GM21423 (cell line): ENCODE results near the gene RNPEP.
"Not testable (repeated sequence)": the region's sequence is repeated elsewhere in the genome, so short reads cannot be mapped to it uniquely, and the experiment has no call there.

Experiments used
- ATAC-seq: cut with Tn5 transposase; IDR thresholded peaks from one replicate; pipeline ENCODE4 v1.9.1; 2021; ENCODE audit warnings: mild to moderate bottlenecking, moderate library complexity; ENCODE audit not compliant: unreplicated experiment

RNPEP gene

GRCh38 chr1:201982623-201983379, at the start of gene RNPEP:
Gene RNPEP (plus strand): TSS chr1:201982648. CDS start chr1:201982667, 19 bp downstream.
- peak; percentile 66 for ATAC-seq

GRCh38 chr1:201933840-201934430, 48.5 kb upstream of the RNPEP start:
- ATAC-seq: no peak

- no peak for ATAC-seq
These were observed 44.7 kb upstream of the RNPEP start for GRCh38 chr1:201937624-201938213.

GRCh38 chr1:201938440-201939035, 43.9 kb upstream of the RNPEP start:
- no peak for ATAC-seq

- ATAC-seq: no peak
These were observed 43.3 kb upstream of the RNPEP start for GRCh38 chr1:201939148-201939547.

GRCh38 chr1:201939574-201939973, 42.9 kb upstream of the RNPEP start:
- no peak for ATAC-seq

GRCh38 chr1:201940316-201940715, 42.1 kb upstream of the RNPEP start:
- not testable (repeated sequence) for ATAC-seq

- no peak for ATAC-seq
These were observed 40.9 kb upstream of the RNPEP start for GRCh38 chr1:201941420-201942128.

GRCh38 chr1:201942129-201942495, 40.3 kb upstream of the RNPEP start:
- ATAC-seq: no peak

GRCh38 chr1:201944002-201944401, 38.4 kb upstream of the RNPEP start:
- ATAC-seq: no peak

- no peak for ATAC-seq
These were observed 37.8 kb upstream of the RNPEP start for GRCh38 chr1:201944639-201945038.

- no peak for ATAC-seq
These were observed 37.3 kb upstream of the RNPEP start for GRCh38 chr1:201945157-201945556.

GRCh38 chr1:201945863-201946223, 36.6 kb upstream of the RNPEP start:
- ATAC-seq: no peak

GRCh38 chr1:201946224-201946908, 36.1 kb upstream of the RNPEP start, which contains the start of gene LMOD1:
Gene LMOD1 (minus strand): TSS chr1:201946548. CDS start chr1:201946340, 208 bp downstream.
- ATAC-seq: no peak

GRCh38 chr1:201947697-201948008, 34.8 kb upstream of the RNPEP start:
- ATAC-seq: no peak

- no peak for ATAC-seq
These were observed 33.0 kb upstream of the RNPEP start for GRCh38 chr1:201949491-201949890.

- ATAC-seq: no peak
These were observed 28.0 kb upstream of the RNPEP start for GRCh38 chr1:201954263-201955008.

GRCh38 chr1:201955009-201955728, 27.3 kb upstream of the RNPEP start, which contains the start of gene TIMM17A:
Gene TIMM17A (plus strand): TSS chr1:201955503. CDS start chr1:201955527, 24 bp downstream.
- peak; percentile 99 for ATAC-seq

- no peak for ATAC-seq
These were observed 26.7 kb upstream of the RNPEP start for GRCh38 chr1:201955729-201956143.
